ENCODE results near the gene GSDMA. TPM values are rescaled to one million over a fixed set of nuclear protein-coding genes. Genes with fewer than 3 reads are reported as not detected.

GSDMA gene
- total and polyA plus RNA-seq, 9 of the 15 experiments (the other 6 are each of a cell fraction or from before 2014, with no cell fraction given) = 0.04 to 0.13 (median 0.07) TPM; not detected in 2

DNA sequence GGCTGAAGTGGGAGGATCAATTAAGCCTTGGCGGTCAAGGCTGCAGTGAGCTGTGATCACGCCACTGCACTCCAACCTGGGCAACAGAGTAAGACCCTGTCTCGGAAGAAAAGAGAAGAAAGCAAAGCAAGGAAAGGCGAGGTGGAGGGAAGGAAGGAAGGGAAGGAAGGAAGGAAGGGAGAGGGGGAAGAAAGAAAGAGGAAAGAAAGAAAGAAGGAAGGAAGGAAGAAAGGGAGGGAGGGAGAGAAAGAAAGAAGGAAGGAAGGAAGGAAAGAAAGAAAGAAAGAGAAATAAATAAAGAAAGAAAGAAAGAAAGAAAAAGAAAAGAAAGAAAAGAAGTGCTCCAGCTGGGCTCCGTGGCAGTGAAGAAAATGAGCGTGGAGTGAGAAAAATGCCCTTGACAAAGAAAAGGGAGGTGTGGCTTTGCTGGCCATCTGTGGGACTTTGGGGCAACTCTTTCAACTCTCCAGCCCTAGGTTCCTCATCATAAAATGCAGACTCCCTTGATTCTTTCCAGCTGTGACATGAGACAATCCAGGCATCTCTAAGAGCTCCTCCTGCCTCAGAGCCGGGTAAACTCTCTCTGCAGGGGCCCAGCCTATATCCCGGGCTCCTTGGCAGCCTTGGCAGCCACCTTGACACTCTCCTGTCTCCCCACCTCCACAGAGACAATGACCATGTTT is 2.4 kb downstream of the GSDMA start (continued):
- TF ChIP-seq, protein P1, sequence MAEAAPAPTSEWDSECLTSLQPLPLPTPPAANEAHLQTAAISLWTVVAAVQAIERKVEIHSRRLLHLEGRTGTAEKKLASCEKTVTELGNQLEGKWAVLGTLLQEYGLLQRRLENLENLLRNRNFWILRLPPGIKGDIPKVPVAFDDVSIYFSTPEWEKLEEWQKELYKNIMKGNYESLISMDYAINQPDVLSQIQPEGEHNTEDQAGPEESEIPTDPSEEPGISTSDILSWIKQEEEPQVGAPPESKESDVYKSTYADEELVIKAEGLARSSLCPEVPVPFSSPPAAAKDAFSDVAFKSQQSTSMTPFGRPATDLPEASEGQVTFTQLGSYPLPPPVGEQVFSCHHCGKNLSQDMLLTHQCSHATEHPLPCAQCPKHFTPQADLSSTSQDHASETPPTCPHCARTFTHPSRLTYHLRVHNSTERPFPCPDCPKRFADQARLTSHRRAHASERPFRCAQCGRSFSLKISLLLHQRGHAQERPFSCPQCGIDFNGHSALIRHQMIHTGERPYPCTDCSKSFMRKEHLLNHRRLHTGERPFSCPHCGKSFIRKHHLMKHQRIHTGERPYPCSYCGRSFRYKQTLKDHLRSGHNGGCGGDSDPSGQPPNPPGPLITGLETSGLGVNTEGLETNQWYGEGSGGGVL (CRISPR knock-in tag; IDR thresholded peaks at IDR 0.05) = no peak
- no peak for TF ChIP-seq SMARCA4 (IDR thresholded peaks at IDR 0.05)
- no peak for TF ChIP-seq NELFE (IDR thresholded peaks at IDR 0.05; ENCODE audit: insufficient read depth, insufficient read length)
- TF ChIP-seq ELF4 (CRISPR knock-in tag; IDR thresholded peaks at IDR 0.05) = 0 out of 2 replicates have a peak, but pooled peaks have one; percentile 24
- TF ChIP-seq ZNF707 (CRISPR knock-in tag; conservative IDR thresholded peaks at IDR 0.05) = no peak
- TF ChIP-seq MCM7 (IDR thresholded peaks at IDR 0.05) = 0 out of 4 replicates have a peak, but pooled peaks of 1 of the 2 experiments have one; percentile 14
- no peak for TF ChIP-seq ZNF780A (CRISPR knock-in tag; IDR thresholded peaks at IDR 0.05)
- TF ChIP-seq ZBTB43 (CRISPR knock-in tag; IDR thresholded peaks at IDR 0.05) = no peak
- TF ChIP-seq ZNF121 (CRISPR knock-in tag; conservative IDR thresholded peaks at IDR 0.05) = peak; percentile 66
- no peak for TF ChIP-seq RNF2 (IDR thresholded peaks at IDR 0.05)
- no peak for TF ChIP-seq ZNF436 (CRISPR knock-in tag; IDR thresholded peaks at IDR 0.05)
- TF ChIP-seq NONO (IDR thresholded peaks at IDR 0.05; ENCODE audit: low read depth in 2 of 2, low read length in 1 of 2) = no peak
- TF ChIP-seq, protein P2, sequence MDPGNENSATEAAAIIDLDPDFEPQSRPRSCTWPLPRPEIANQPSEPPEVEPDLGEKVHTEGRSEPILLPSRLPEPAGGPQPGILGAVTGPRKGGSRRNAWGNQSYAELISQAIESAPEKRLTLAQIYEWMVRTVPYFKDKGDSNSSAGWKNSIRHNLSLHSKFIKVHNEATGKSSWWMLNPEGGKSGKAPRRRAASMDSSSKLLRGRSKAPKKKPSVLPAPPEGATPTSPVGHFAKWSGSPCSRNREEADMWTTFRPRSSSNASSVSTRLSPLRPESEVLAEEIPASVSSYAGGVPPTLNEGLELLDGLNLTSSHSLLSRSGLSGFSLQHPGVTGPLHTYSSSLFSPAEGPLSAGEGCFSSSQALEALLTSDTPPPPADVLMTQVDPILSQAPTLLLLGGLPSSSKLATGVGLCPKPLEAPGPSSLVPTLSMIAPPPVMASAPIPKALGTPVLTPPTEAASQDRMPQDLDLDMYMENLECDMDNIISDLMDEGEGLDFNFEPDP (CRISPR knock-in tag; IDR thresholded peaks at IDR 0.05) = no peak
- TF ChIP-seq OTX1 (CRISPR knock-in tag; IDR thresholded peaks at IDR 0.05) = 0 out of 2 replicates have a peak, but pooled peaks have one; percentile 44
- TF ChIP-seq, protein P3, sequence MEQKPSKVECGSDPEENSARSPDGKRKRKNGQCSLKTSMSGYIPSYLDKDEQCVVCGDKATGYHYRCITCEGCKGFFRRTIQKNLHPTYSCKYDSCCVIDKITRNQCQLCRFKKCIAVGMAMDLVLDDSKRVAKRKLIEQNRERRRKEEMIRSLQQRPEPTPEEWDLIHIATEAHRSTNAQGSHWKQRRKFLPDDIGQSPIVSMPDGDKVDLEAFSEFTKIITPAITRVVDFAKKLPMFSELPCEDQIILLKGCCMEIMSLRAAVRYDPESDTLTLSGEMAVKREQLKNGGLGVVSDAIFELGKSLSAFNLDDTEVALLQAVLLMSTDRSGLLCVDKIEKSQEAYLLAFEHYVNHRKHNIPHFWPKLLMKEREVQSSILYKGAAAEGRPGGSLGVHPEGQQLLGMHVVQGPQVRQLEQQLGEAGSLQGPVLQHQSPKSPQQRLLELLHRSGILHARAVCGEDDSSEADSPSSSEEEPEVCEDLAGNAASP (IDR thresholded peaks at IDR 0.05) = no peak

All from K562 (cell line).